Right renal cortex interstitium (tissue), 3 donors: Measurements from ENCODE around the gene RBM28. TPM values are rescaled to one million over a fixed set of nuclear protein-coding genes. Genes with fewer than 3 reads are reported as not detected.
"Not testable (repeated sequence)": the region's sequence is repeated elsewhere in the genome, so short reads cannot be mapped to it uniquely, and the experiment has no call there.

ENCODE experiments used
- DNase-seq, 3 donors: peaks; one replicate each; pipeline ENCODE4 v3.0.0-alpha.2; 2013; ENCODE audit warnings: low read depth in 3 of 3, low spot score in 2 of 3
- polyA plus RNA-seq, 3 donors: library from polyadenylated mRNA; unstranded; fragments of 120-200 nt; gene quantifications; one replicate each; pipeline ENCODE4 v1.2.1, GENCODE V29; 2013; ENCODE audit not compliant: insufficient read length in 3 of 3

RBM28 gene
- polyA plus RNA-seq, 3 donors, result 43.2 to 49.0 (median 44.7) TPM

GRCh38 chr7:128298004-128298403, 45.7 kb downstream of the RBM28 start:
- DNase-seq, result not testable (repeated sequence)

DNA sequence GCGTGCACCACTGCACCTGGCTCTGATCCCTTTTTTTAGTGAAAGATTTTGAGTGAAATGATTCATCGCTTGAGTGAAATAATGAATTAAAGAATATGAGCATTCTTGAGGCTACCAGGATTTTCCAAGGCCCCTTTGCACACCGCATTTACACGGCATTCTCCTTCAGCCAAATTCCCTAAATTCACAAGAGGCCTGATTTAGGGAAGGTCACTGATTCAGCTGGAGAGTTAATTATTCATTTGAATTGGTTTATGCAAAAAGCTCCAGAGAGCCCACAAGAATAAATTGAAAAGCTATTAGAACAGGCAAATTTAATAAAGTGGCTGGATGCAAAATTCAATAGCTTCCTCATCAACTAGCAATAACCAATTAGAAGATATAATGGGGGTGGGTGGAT, 56.2 kb downstream of the RBM28 start:
- DNase-seq, result no peak

- no peak for DNase-seq
Measured at GRCh38 chr7:128284102-128284501, 59.6 kb downstream of the RBM28 start.

DNA sequence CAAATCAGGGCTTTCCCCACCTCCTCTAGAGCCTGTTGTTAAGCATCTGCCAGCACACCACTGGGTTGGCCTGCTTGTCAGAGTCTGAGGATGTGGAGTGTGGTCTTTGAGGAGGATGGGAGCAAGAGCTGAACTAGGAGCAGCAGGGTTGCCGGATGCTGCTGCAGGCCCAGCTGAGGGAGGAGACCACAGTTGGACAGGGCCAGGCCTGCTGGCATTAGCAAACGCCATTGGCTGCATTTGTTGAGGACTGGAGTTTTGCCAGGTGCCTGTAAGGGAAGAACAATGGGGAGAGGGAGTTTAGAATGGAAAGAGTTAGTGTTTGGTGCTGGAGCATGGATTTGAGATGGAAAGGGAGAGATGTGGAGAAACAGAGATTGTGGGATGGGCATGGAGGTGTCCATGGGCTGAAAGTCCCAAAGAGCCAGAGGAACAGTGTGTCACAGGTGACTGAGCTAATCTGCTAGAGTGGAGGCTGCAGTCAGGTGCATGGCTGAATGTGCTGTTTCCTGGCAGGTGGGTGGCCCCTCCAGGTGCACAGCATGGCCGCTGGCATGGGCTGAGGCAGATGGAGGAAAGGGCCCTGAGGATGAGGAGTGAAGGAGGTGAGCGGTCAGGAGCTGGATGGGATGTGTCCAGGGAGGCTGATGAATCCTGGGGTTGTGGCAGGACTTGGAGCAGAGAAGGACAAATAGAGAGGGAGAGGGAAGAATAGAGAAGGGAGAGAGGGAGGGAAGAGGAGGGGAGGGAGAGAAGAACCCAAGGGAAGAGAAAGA, 61.9 kb downstream of the RBM28 start:
- no peak for DNase-seq

DNA sequence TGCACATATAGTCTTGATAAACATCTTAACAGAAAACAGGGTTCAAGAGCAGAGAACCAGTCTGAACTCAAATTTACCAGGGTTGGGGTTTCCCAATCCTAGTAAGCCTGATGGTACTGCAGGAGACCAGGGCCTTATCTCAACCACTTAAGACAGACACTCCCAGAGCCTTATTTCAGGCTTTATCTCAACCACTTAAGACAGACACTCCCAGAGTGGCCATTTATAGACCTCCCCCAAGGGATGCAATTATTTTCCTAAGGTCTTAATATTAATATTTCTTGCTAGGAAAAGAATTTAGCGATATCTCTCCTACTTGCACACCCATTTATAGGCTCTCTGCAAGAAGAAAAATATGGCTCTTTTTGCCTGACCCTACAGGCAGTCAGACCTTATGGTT, 63.3 kb downstream of the RBM28 start:
- DNase-seq, result not testable (repeated sequence)

DNA sequence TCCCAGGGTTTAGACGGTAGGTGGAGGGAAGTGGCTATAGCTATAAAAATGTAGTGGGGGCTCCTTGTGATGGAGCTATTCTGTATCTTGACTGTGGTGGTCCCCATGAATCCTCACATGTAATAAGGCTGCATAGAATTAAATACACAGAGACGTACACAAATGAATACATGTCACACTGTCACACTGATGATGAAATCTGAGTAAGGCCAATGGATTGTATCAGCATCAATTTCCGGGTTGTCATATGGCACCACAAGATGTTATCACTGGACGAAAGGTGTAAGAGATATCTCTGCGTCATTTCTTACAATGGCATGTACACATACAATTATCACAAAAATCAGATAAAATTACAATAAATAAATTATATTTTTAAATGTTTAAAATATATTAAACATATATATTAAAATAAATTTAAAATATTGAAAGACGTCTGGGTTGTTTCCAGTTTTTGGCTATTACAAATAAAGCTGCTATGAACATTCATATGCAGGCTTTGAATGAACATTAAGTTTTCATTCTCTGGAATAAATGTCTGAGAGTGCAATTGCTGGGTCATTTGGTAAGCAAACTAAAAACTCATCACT, 64.5 kb downstream of the RBM28 start:
- no peak for DNase-seq

- DNase-seq, result no peak
Measured at GRCh38 chr7:128278366-128278765, 65.3 kb downstream of the RBM28 start.

DNA sequence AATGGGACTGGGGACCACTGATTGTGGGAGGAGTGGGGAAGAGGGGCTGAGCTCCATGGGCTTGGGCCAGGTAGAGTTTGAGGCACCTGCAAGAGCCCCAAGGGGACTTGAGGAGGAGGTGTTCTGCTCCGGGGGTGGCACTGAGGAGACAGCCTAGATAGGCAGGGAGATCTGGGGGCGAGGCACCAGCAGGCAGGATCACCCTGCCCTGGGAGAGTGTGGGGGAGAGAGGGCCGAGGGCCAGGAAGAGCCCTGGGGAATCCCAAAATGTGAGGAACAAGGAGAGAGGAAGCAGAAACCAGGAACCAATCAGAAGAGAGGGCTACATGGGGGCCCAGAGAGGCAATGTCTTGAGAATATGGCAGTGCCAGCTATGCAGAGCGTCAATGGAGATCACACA, 68.0 kb downstream of the RBM28 start:
- DNase-seq, result no peak

DNA sequence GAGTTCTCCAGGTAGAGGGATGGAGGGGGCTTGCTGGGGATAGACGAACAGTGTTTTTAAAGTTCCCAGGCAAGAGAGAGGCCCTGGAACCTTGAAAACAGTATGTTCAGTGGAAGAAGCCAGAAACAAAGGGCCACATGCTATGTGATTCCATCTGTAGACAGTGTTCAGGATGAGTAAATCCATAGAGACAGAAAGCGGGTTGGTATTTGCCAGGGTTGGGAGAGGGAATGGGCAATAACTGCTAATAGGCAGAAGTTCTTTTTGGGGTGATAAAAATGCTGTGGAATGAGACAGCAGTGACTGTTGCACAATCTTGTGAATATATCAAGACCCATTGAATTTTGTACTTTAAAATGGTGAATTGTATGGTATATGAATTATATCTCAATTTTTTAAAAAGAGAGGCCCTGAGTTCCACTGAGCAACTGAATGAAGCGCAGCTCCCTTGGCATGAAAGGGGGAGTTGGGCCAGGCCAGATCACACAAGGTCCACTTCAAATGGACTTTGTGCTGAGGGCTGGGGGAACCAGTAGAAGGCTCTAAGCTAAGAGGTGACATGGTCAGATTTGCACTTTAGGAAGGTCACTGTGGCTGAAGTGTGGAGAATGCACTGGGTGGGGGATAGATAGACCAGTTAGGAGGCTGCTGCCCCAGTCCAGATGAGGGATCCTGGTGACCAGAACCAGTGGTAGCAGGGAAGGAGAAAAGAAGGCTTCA, 68.7 kb downstream of the RBM28 start:
- no peak for DNase-seq

GRCh38 chr7:128274246-128274883, 69.3 kb downstream of the RBM28 start:
- DNase-seq, result no peak

GRCh38 chr7:128271942-128272481, 71.7 kb downstream of the RBM28 start:
- no peak for DNase-seq

DNA sequence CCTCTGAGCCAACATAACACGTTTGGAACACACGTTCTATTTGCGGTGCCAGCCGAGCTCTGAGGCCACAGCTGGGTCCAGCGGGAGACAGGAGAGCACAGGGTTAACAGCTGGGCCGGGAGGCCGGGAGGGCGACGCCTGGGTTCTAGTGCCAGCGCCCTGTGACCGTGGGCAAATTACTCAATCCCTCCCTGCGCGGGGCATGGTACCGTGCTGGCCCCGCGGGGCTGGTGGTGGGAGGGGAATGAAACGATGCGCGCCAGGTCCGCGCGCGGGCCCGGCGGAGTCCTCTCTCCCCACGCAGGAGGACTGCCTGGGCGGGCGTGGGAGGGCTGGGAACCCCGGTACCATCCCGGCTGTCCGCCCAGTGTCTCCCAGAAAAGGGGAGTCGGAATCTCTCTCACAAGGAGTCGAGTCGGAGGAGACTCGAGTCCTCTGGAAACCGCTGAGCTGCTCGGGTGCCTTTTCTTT, 72.2 kb downstream of the RBM28 start:
- DNase-seq, result no peak

- DNase-seq, result no peak
Measured at GRCh38 chr7:128270826-128271272, 72.9 kb downstream of the RBM28 start.

GRCh38 chr7:128268233-128268632, 75.5 kb downstream of the RBM28 start:
- no peak for DNase-seq

GRCh38 chr7:128267595-128267924, 76.1 kb downstream of the RBM28 start:
- DNase-seq, result no peak

DNA sequence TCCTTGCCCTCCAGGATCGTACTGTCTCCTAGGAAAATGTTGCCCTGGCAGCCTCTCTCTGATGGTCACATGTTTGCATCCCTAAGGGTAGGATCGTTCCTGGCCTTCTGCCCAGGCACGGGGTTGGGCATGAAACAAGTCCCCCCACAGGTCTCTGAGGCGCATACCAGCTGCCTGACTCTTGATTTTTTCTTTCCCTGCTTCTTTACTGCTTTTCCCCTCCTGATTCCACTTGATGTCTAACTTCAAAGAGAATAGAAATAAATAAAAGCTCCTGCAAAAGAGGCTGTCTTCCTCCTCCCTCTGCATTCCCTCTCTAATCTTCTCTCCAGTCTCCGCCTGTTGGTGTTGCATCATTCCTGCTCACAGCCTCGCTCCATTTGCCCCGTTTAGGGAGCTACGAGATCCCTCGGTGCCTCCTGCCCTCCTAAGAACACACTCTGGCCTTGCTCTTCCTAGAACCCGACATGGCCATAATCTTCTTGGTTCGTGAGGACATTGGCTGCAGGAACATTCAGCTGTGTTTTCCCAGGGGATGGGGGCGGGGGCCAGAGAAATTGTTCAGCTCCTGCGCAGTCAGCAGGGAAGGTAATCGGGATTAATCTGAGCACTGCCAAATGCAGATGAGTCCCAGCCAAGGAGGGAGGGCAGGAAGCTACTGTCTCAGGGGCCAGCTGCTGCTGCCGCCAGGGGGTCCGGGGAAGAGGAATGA, 76.7 kb downstream of the RBM28 start:
- no peak for DNase-seq

- no peak for DNase-seq
Measured at GRCh38 chr7:128266529-128266882, 77.2 kb downstream of the RBM28 start.

DNA sequence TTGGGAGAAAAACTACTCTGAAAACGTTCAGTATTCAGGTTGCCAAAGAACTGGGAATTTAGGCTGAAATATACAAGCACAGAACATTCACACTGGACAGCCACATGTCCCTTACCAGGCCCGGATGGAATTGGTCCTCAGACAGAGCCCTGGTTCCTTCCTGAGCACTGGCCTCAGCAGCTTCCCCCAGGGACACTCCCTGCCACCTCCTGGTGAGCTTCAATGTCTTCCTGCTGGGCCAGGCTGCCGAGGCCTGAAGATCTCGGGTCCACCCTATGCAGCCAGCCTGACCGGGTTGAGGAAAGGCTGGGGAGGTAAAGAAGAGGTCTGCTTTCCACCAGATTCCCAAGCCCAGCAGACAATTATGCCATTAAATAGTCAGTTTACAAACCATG, 77.8 kb downstream of the RBM28 start:
- DNase-seq, result no peak

GRCh38 chr7:128265156-128265905, 78.4 kb downstream of the RBM28 start:
- no peak for DNase-seq

GRCh38 chr7:128264477-128264876, 79.2 kb downstream of the RBM28 start:
- DNase-seq, result no peak
